Neuronal stem cell (in vitro differentiated cells): ENCODE measurements around the gene SLC6A11.

Source experiments
- DNase-seq: peaks from one replicate; pipeline ENCODE4 v3.0.0-alpha.2; 2013; ENCODE audit warnings: low spot score
- H2AFZ ChIP-seq: one replicate; pipeline ENCODE4 v1.6.1; 2013; ENCODE audit warnings: mild to moderate bottlenecking, low read length, inconsistent platforms
- H2AK5ac ChIP-seq: 2 replicates; pipeline ENCODE4 v1.6.1; 2013; ENCODE audit warnings: low read depth, mild to moderate bottlenecking, inconsistent platforms, low read length, moderate library complexity, mixed read lengths
- H2BK120ac ChIP-seq: 2 replicates; pipeline ENCODE4 v1.6.1; 2013; ENCODE audit warnings: low read depth, mild to moderate bottlenecking, inconsistent platforms, low read length, moderate library complexity, mixed read lengths
- H2BK12ac ChIP-seq: one replicate; pipeline ENCODE4 v1.6.1; 2013; ENCODE audit warnings: low read length, inconsistent platforms
- H2BK15ac ChIP-seq: 2 replicates; pipeline ENCODE4 v1.6.1; 2013; ENCODE audit warnings: mild to moderate bottlenecking, low read length, inconsistent platforms, mixed read lengths
- H2BK5ac ChIP-seq: one replicate; pipeline ENCODE4 v1.6.1; 2013; ENCODE audit warnings: inconsistent platforms, mild to moderate bottlenecking, low read length, moderate library complexity
- H3K14ac ChIP-seq: one replicate; pipeline ENCODE4 v1.6.1; 2013; ENCODE audit warnings: low read length, inconsistent platforms
- H3K18ac ChIP-seq: 2 replicates; pipeline ENCODE4 v1.6.1; 2013; ENCODE audit warnings: low read length, inconsistent platforms
- H3K23ac ChIP-seq: 2 replicates; pipeline ENCODE4 v1.6.1; 2013; ENCODE audit warnings: low read depth, mild to moderate bottlenecking, mixed read lengths, low read length, inconsistent platforms; ENCODE audit not compliant: poor library complexity
- H3K27ac ChIP-seq: replicated peaks from 3 replicates; pipeline ENCODE4 v1.5.1; 2013; ENCODE audit warnings: low read length, inconsistent platforms
- H3K27me3 ChIP-seq, 3 experiments: 2 replicates each; pipeline ENCODE4 v1.6.1; 2013; ENCODE audit warnings: low read length in 3 of 3, mild to moderate bottlenecking in 2 of 3, inconsistent platforms in 1 of 3, low read depth in 1 of 3, mixed read lengths in 1 of 3, moderate library complexity in 1 of 3; ENCODE audit not compliant: control insufficient read depth in 3 of 3, insufficient read depth in 3 of 3
- H3K36me3 ChIP-seq, 2 donors: replicated peaks in 1 of 2; 2 replicates each; pipeline ENCODE4 v1.6.1; 2013; ENCODE audit warnings: low read length in 2 of 2; ENCODE audit not compliant: control insufficient read depth in 2 of 2, insufficient read depth in 2 of 2
- H3K4ac ChIP-seq: 2 replicates; pipeline ENCODE4 v1.6.1; 2013; ENCODE audit warnings: inconsistent platforms, mild to moderate bottlenecking, low read length, moderate library complexity
- H3K4me1 ChIP-seq, 2 donors: 1 replicate in 1 of 2; 2 replicates in 1 of 2; pipeline ENCODE4 v1.6.1; 2013; ENCODE audit warnings: low read length in 2 of 2, low read depth in 1 of 2; ENCODE audit not compliant: control insufficient read depth in 2 of 2, insufficient read depth in 1 of 2
- H3K4me2 ChIP-seq: one replicate; pipeline ENCODE4 v1.6.1; 2013; ENCODE audit warnings: mild to moderate bottlenecking, low read length, inconsistent platforms; ENCODE audit not compliant: insufficient read depth, poor library complexity, severe bottlenecking
- H3K4me3 ChIP-seq, 2 donors: 2 replicates each; pipeline ENCODE4 v1.5.1; 2013; ENCODE audit warnings: low read length in 2 of 2, mild to moderate bottlenecking in 2 of 2, inconsistent platforms in 1 of 2, moderate library complexity in 1 of 2
- H3K79me1 ChIP-seq: one replicate; pipeline ENCODE4 v1.6.1; 2013; ENCODE audit warnings: low read depth, mild to moderate bottlenecking, inconsistent platforms, low read length, moderate library complexity
- H3K9ac ChIP-seq: one replicate; pipeline ENCODE4 v1.6.1; 2013; ENCODE audit warnings: mild to moderate bottlenecking, low read depth, low read length, inconsistent platforms; ENCODE audit not compliant: poor library complexity
- H3K9me3 ChIP-seq, 2 donors: replicated peaks in 1 of 2; 2 replicates each; pipeline versions ENCODE3 to v1.6.1; 2013; ENCODE audit warnings: low read length in 2 of 2, mild to moderate bottlenecking in 2 of 2, inconsistent platforms in 1 of 2, low read depth in 1 of 2, mixed read lengths in 1 of 2, moderate library complexity in 1 of 2; ENCODE audit not compliant: control insufficient read depth in 2 of 2, insufficient read depth in 1 of 2
- H4K8ac ChIP-seq: one replicate; pipeline ENCODE4 v1.6.1; 2013; ENCODE audit warnings: low read depth, mild to moderate bottlenecking, inconsistent platforms, low read length, moderate library complexity
- H4K91ac ChIP-seq: one replicate; pipeline ENCODE4 v1.6.1; 2013; ENCODE audit warnings: low read length, low read depth, mild to moderate bottlenecking, inconsistent platforms; ENCODE audit not compliant: poor library complexity
- WGBS, 2 donors: extraction: QIAGEN DNeasy Blood & Tissue Kit; methylation state at CpG; one replicate each; pipeline ENCODE4 v1.1.7; 2013; ENCODE audit warnings: missing lambda C conversion rate in 2 of 2, mixed read lengths in 1 of 2; ENCODE audit not compliant: insufficient read length in 2 of 2, insufficient replicate concordance in 1 of 2; ENCODE audit errors: extremely low coverage in 2 of 2; 5-methylcytosine and 5-hydroxymethylcytosine counted together

Gene SLC6A11

GRCh38 chr3:10950476-10951294, 134.7 kb downstream of the SLC6A11 start:
- peaks cover 0 to 4% (median 0%) of the 10 kb centered on the region in 3 experiments for H3K27me3 ChIP-seq
- H3K27ac ChIP-seq, result no peak overlapping the region
- H3K36me3 ChIP-seq, result no peaks in the 10 kb centered on the region
- no peak overlapping the region for H2BK120ac ChIP-seq
- H3K4me1 ChIP-seq, result peaks cover 0 to 2% of the 10 kb centered on the region in 2 donors
- no peak overlapping the region for H3K23ac ChIP-seq
- H3K9ac ChIP-seq, result no peak overlapping the region
- H2AK5ac ChIP-seq, result peak overlapping the region; percentile 47
- no peak overlapping the region for H2AFZ ChIP-seq
- DNase-seq, result no peak
- no peak overlapping the region for H4K91ac ChIP-seq
- no peak overlapping the region for H2BK5ac ChIP-seq
- no CpG with 5 or more reads among the region's 12 CpGs for WGBS, 2 donors
- H3K9me3 ChIP-seq, result peaks cover 0 to 2% of the 10 kb centered on the region in 2 donors
- no peak overlapping the region for H2BK12ac ChIP-seq
- no peak overlapping the region for H3K4me2 ChIP-seq
- no peak overlapping the region for H3K4ac ChIP-seq
- no peak overlapping the region for H3K4me3 ChIP-seq
- no peak overlapping the region for H4K8ac ChIP-seq
- no peak overlapping the region for H2BK15ac ChIP-seq
- no peak overlapping the region for H3K18ac ChIP-seq
- H3K14ac ChIP-seq, result no peak overlapping the region
- no peaks in the 10 kb centered on the region for H3K79me1 ChIP-seq

GRCh38 chr3:10951295-10951926, 135.4 kb downstream of the SLC6A11 start:
- no peaks in the 10 kb centered on the region for H3K79me1 ChIP-seq
- no peak overlapping the region for H4K8ac ChIP-seq
- WGBS, 2 donors, result no CpG with 5 or more reads among the region's 7 CpGs
- H3K9ac ChIP-seq, result no peak overlapping the region
- H4K91ac ChIP-seq, result no peak overlapping the region
- no peak overlapping the region for H2BK12ac ChIP-seq
- no peak overlapping the region for H3K18ac ChIP-seq
- no peak overlapping the region for H2AFZ ChIP-seq
- H3K4me3 ChIP-seq, result no peak overlapping the region
- no peak overlapping the region for H2BK15ac ChIP-seq
- H3K4me2 ChIP-seq, result no peak overlapping the region
- H3K14ac ChIP-seq, result no peak overlapping the region
- H3K23ac ChIP-seq, result no peak overlapping the region
- no peak overlapping the region for H2AK5ac ChIP-seq
- H3K4me1 ChIP-seq, result peaks cover 0 to 2% of the 10 kb centered on the region in 2 donors
- H3K9me3 ChIP-seq, result peaks cover 0 to 2% of the 10 kb centered on the region in 2 donors
- H3K27ac ChIP-seq, result no peak overlapping the region
- no peak for DNase-seq
- no peaks in the 10 kb centered on the region for H3K36me3 ChIP-seq
- H3K27me3 ChIP-seq, result peaks cover 0 to 12% (median 0%) of the 10 kb centered on the region in 3 experiments
- no peak overlapping the region for H2BK5ac ChIP-seq
- H2BK120ac ChIP-seq, result no peak overlapping the region
- H3K4ac ChIP-seq, result no peak overlapping the region

GRCh38 chr3:10952525-10952924, 136.5 kb downstream of the SLC6A11 start:
- Histone ChIP-seq H3K23ac (no peak overlapping the region), H4K8ac (no peak overlapping the region), H3K14ac (no peak overlapping the region), H2BK12ac (no peak overlapping the region), H2AFZ (no peak overlapping the region), H2AK5ac (no peak overlapping the region), H3K79me1 (no peaks in the 10 kb centered on the region), H3K27me3 (peaks cover 0 to 19% (median 0%) of the 10 kb centered on the region in 3 experiments), H3K36me3 (no peaks in the 10 kb centered on the region), H3K27ac (no peak overlapping the region), H3K4me2 (no peak overlapping the region), H3K9me3 (peaks cover 0 to 2% of the 10 kb centered on the region in 2 donors), H2BK120ac (no peak overlapping the region), H2BK15ac (no peak overlapping the region), H3K18ac (no peak overlapping the region), H3K9ac (no peak overlapping the region), H4K91ac (no peak overlapping the region), H3K4me3 (no peak overlapping the region), H2BK5ac (no peak overlapping the region), H3K4ac (no peak overlapping the region), H3K4me1 (peaks cover 0 to 2% of the 10 kb centered on the region in 2 donors)
- DNase-seq, result no peak
- no CpG with 5 or more reads among the region's 3 CpGs for WGBS, 2 donors

- DNase-seq, result no peak
- H2BK120ac ChIP-seq, result peak overlapping the region; percentile 68
- H3K4ac ChIP-seq, result no peak overlapping the region
- no peak overlapping the region for H3K23ac ChIP-seq
- no peaks in the 10 kb centered on the region for H3K4me1 ChIP-seq
- peaks cover 0 to 2% of the 10 kb centered on the region in 2 donors for H3K9me3 ChIP-seq
- H3K18ac ChIP-seq, result no peak overlapping the region
- no peak overlapping the region for H2BK5ac ChIP-seq
- H3K4me3 ChIP-seq, result peak overlapping the region in 1 of 2 donors; percentile 46
- no peak overlapping the region for H2AFZ ChIP-seq
- no peak overlapping the region for H3K14ac ChIP-seq
- H3K36me3 ChIP-seq, result no peaks in the 10 kb centered on the region
- H3K27ac ChIP-seq, result no peak overlapping the region
- H2BK12ac ChIP-seq, result no peak overlapping the region
- no peak overlapping the region for H2BK15ac ChIP-seq
- peaks cover 0 to 19% (median 0%) of the 10 kb centered on the region in 3 experiments for H3K27me3 ChIP-seq
- H2AK5ac ChIP-seq, result no peak overlapping the region
- no peak overlapping the region for H3K4me2 ChIP-seq
- no peak overlapping the region for H4K91ac ChIP-seq
- H3K79me1 ChIP-seq, result no peaks in the 10 kb centered on the region
- no CpG with 5 or more reads among the region's 3 CpGs for WGBS, 2 donors
- H4K8ac ChIP-seq, result no peak overlapping the region
- no peak overlapping the region for H3K9ac ChIP-seq
These were observed 138.7 kb downstream of the SLC6A11 start for GRCh38 chr3:10954740-10955139.
